ENCODE measurements around the gene XKR8. TPM values are rescaled to one million over a fixed set of nuclear protein-coding genes. Genes with fewer than 3 reads are reported as not detected.
A peak's percentile ranks its signal among the peaks of the same experiment; 100 is the strongest.

The XKR8 gene
- total and polyA plus RNA-seq, 9 of the 15 experiments (the other 6 are each of a cell fraction or from before 2014, with no cell fraction given), result 0.45 to 2.8 (median 1.7) TPM

DNA sequence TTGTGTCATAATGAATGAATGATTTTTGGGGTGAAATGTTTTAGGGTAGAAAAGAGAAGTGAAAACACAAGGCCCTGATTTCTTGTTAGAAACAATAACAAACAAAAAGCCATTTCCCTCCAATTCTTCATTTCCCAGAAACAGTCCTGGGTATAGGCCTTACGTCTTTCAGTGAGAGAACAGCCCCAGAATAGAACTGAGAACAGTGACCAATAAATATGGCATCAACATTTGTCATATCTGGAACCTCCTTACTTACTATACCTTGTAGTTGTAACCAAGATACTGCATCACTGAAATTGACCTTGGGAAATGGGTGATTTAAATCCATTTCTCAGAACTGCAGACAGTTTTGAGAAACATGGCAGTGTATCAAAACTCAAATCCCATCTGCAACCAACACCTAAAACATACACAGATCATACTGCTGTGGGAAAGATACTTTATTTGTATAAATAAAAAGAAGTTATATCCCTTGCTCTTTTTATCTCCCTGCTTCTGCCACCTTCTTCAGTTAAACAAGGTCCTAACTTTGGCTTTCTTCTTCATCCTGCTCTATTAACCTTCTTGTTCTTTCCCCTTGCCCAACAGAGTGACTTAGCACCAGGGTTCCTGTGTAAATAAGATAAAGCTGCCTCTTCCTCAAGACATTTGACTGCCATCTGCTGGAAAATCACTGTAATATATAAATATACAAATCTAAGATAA, 19.5 kb downstream of the XKR8 start (continued):
- TF ChIP-seq C11orf30 (IDR thresholded peaks at IDR 0.05; ENCODE audit: low read depth) (peak; percentile 89), BRD9 (IDR thresholded peaks at IDR 0.05; ENCODE audit: low read depth, partially characterized antibody) (peak; percentile 94), AFF4 (CRISPR knock-in tag; IDR thresholded peaks at IDR 0.05) (peak; percentile 41; the same call in 1 of the 2 replicates), CBX2 (IDR thresholded peaks at IDR 0.05; ENCODE audit: insufficient read depth, low read length, poor library complexity, severe bottlenecking) (no peak), ID3 (CRISPR knock-in tag; IDR thresholded peaks at IDR 0.05) (no peak), ID3 (tag; IDR thresholded peaks at IDR 0.05) (no peak), HNRNPUL1 (IDR thresholded peaks at IDR 0.05; ENCODE audit: low read length) (no peak), HSF4 (CRISPR knock-in tag; IDR thresholded peaks at IDR 0.05; ENCODE audit: borderline replicate concordance) (no peak)
